ENCODE results near the gene ACOX1.

GRCh38 chr17:75976175-75976848 lies 2.7 kb downstream of the ACOX1 start:
- TF ChIP-seq CTCF (IDR thresholded peaks at IDR 0.05; ENCODE audit: borderline replicate concordance, extremely low read depth, low read length, poor library complexity, severe bottlenecking) (no peak), EZH2 (IDR thresholded peaks at IDR 0.05; ENCODE audit: borderline replicate concordance, low read depth, low read length, severe bottlenecking) (no peak)
